Central memory CD4-positive, alpha-beta T cell (primary cell): ENCODE results near the gene URM1.
A peak's percentile ranks its signal among the peaks of the same experiment; 100 is the strongest.

Source experiments
- DNase-seq: peaks from one replicate; pipeline ENCODE4 v3.0.0; 2022

URM1 gene

GRCh38 chr9:128438343-128439109, 67.4 kb downstream of the URM1 start:
- peak; percentile 57 for DNase-seq

DNA sequence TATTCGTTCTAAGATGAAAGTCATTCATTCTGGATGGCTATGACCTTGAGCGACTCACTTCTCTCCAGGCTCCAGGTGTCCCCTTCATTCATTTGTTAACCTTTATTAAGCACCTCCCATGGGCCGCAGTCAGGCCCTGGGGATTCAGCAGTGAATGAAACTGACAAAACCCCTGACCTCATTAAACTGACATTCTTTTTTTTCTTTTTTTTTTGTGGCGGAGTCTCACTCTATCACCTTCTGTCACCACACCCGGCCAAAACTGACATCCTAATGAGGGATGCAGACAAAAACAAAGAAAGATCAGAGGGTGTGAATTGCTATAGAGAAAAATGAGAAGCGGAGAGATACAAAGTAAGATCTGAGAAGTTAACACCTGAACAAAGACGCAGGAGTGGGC, 68.1 kb downstream of the URM1 start:
- DNase-seq = no peak
